Mesendoderm (in vitro differentiated cells): ENCODE results near the gene SLCO1A2. TPM values are rescaled to one million over a fixed set of nuclear protein-coding genes. Genes with fewer than 3 reads are reported as not detected.
"Not testable (repeated sequence)": the region's sequence is repeated elsewhere in the genome, so short reads cannot be mapped to it uniquely, and the experiment has no call there.

Experiments used
- DNase-seq: peaks from one replicate; pipeline ENCODE4 v3.0.0; 2013
- H2AK5ac ChIP-seq: 2 replicates; pipeline ENCODE4 v1.6.1; 2013; ENCODE audit warnings: low read length, inconsistent platforms
- H2BK120ac ChIP-seq: 2 replicates; pipeline ENCODE4 v1.6.1; 2013; ENCODE audit warnings: low read depth, mild to moderate bottlenecking, low read length, moderate library complexity, mixed read lengths
- H2BK15ac ChIP-seq: replicated peaks from 2 replicates; pipeline ENCODE4 v1.6.1; 2013; ENCODE audit warnings: low read depth, mild to moderate bottlenecking, moderate library complexity
- H2BK5ac ChIP-seq: 2 replicates; pipeline ENCODE4 v1.6.1; 2013; ENCODE audit warnings: low read length, inconsistent platforms
- H3K18ac ChIP-seq: 2 replicates; pipeline ENCODE4 v1.6.1; 2013; ENCODE audit warnings: mild to moderate bottlenecking, low read length, mixed read lengths
- H3K23ac ChIP-seq: one replicate; pipeline ENCODE4 v1.6.1; 2013; ENCODE audit warnings: low read length
- H3K27ac ChIP-seq: 2 replicates; pipeline ENCODE4 v1.5.1; 2013; ENCODE audit warnings: low read depth, mild to moderate bottlenecking, inconsistent platforms, low read length, moderate library complexity
- H3K27me3 ChIP-seq: 2 replicates; pipeline ENCODE4 v1.6.1; 2013; ENCODE audit warnings: low read length, control low read depth, mild to moderate bottlenecking, inconsistent platforms; ENCODE audit not compliant: insufficient read depth, poor library complexity
- H3K36me3 ChIP-seq: 2 replicates; pipeline ENCODE4 v1.6.1; 2013; ENCODE audit warnings: low read length, inconsistent platforms; ENCODE audit not compliant: control insufficient read depth, insufficient read depth
- H3K4ac ChIP-seq: one replicate; pipeline ENCODE4 v1.6.1; 2013; ENCODE audit warnings: low read depth, mild to moderate bottlenecking, low read length, moderate library complexity
- H3K4me1 ChIP-seq: 2 replicates; pipeline ENCODE4 v1.6.1; 2013; ENCODE audit warnings: low read depth, low read length, inconsistent platforms; ENCODE audit not compliant: control insufficient read depth
- H3K4me2 ChIP-seq: 2 replicates; pipeline ENCODE4 v1.6.1; 2013; ENCODE audit warnings: low read length
- H3K4me3 ChIP-seq: 2 replicates; pipeline ENCODE4 v1.5.1; 2013; ENCODE audit warnings: mild to moderate bottlenecking, low read length
- H3K56ac ChIP-seq: one replicate; pipeline ENCODE4 v1.6.1; 2013; ENCODE audit warnings: low read length
- H3K79me1 ChIP-seq: 2 replicates; pipeline ENCODE4 v1.6.1; 2013; ENCODE audit warnings: low read length, inconsistent platforms
- H3K79me2 ChIP-seq: 2 replicates; pipeline ENCODE4 v1.6.1; 2013; ENCODE audit warnings: mild to moderate bottlenecking, low read length; ENCODE audit not compliant: control insufficient read depth, insufficient read depth
- H3K9ac ChIP-seq: 2 replicates; pipeline ENCODE4 v1.6.1; 2013; ENCODE audit warnings: low read length, inconsistent platforms
- H4K5ac ChIP-seq: one replicate; pipeline ENCODE4 v1.6.1; 2013; ENCODE audit warnings: low read length
- H4K8ac ChIP-seq: one replicate; pipeline ENCODE4 v1.6.1; 2013; ENCODE audit warnings: low read depth, mild to moderate bottlenecking, control low read depth, low read length, moderate library complexity
- WGBS: extraction: QIAGEN DNeasy Blood & Tissue Kit; methylation state at CpG from one replicate; pipeline ENCODE4 v1.1.7; 2013; ENCODE audit warnings: low lambda C conversion rate, missing lambda C conversion rate; ENCODE audit not compliant: insufficient coverage; ENCODE audit errors: extremely low coverage; 5-methylcytosine and 5-hydroxymethylcytosine counted together
- polyA plus RNA-seq, 2 experiments: library from polyadenylated mRNA; stranded (reverse); fragments of 200-250 nt; gene quantifications; one replicate each; pipeline ENCODE4 v1.2.3, GENCODE V29; 2013

SLCO1A2 gene, protein sequence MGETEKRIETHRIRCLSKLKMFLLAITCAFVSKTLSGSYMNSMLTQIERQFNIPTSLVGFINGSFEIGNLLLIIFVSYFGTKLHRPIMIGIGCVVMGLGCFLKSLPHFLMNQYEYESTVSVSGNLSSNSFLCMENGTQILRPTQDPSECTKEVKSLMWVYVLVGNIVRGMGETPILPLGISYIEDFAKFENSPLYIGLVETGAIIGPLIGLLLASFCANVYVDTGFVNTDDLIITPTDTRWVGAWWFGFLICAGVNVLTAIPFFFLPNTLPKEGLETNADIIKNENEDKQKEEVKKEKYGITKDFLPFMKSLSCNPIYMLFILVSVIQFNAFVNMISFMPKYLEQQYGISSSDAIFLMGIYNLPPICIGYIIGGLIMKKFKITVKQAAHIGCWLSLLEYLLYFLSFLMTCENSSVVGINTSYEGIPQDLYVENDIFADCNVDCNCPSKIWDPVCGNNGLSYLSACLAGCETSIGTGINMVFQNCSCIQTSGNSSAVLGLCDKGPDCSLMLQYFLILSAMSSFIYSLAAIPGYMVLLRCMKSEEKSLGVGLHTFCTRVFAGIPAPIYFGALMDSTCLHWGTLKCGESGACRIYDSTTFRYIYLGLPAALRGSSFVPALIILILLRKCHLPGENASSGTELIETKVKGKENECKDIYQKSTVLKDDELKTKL
- polyA plus RNA-seq (2013, experiment 1 of 2) = 0.70 TPM
- 0.99 TPM for polyA plus RNA-seq (2013, experiment 2 of 2)

- Histone ChIP-seq H2AK5ac (no peak within 1 kb of the TSS), H3K4me3 (no peak within 1 kb of the TSS), H3K36me3 (no peaks in the 10 kb centered on the region), H3K4ac (no peak within 1 kb of the TSS), H2BK5ac (no peak within 1 kb of the TSS), H3K18ac (no peak within 1 kb of the TSS), H2BK15ac (no peak within 1 kb of the TSS), H3K27me3 (no peaks in the 10 kb centered on the region), H3K4me2 (no peak within 1 kb of the TSS), H3K27ac (no peak within 1 kb of the TSS), H3K23ac (no peak within 1 kb of the TSS), H3K79me2 (no peaks in the 10 kb centered on the region), H4K8ac (no peak within 1 kb of the TSS), H4K5ac (no peak within 1 kb of the TSS), H3K9ac (no peak within 1 kb of the TSS), H3K79me1 (no peaks in the 10 kb centered on the region), H2BK120ac (no peak within 1 kb of the TSS), H3K56ac (no peak within 1 kb of the TSS), H3K4me1 (no peaks in the 10 kb centered on the region)
- no peak for DNase-seq
- no CpG with 5 or more reads among the region's 3 CpGs for WGBS
Measured at GRCh38 chr12:21334771-21335325, at the start of gene SLCO1A2. TSS of gene SLCO1A2 (minus strand) at chr12:21334917. CDS start at chr12:21334647, 270 bp downstream.

DNA sequence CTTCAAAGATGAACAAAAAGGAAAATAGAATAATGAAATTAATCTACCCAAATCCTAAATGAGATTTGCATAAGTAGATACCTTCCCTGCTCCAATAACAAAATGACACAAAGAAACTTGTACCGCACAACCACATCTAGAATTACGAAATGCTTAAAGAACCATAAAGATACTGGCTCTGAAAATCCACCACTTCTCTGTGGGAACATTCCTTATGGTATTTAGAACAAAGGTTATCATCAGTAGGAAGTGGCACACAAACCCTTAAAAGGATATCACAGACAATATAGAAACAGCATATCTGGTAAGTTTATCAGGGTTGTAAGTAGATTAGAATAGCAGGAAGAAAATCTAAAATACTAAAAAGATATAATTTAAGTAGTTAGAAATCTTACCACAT is 49.5 kb upstream of the SLCO1A2 start:
- Histone ChIP-seq H3K27ac (no peak overlapping the region), H4K8ac (no peak overlapping the region), H3K18ac (no peak overlapping the region), H3K9ac (no peak overlapping the region), H3K56ac (no peak overlapping the region), H3K4me3 (no peak overlapping the region), H3K4me1 (peaks cover 2% of the 10 kb centered on the region), H3K79me1 (no peaks in the 10 kb centered on the region), H3K4ac (no peak overlapping the region), H4K5ac (no peak overlapping the region), H3K4me2 (no peak overlapping the region), H3K27me3 (no peaks in the 10 kb centered on the region), H3K23ac (no peak overlapping the region), H2BK120ac (no peak overlapping the region), H2BK5ac (no peak overlapping the region), H3K79me2 (no peaks in the 10 kb centered on the region), H2BK15ac (no peak overlapping the region), H2AK5ac (no peak overlapping the region), H3K36me3 (no peaks in the 10 kb centered on the region)
- peak; percentile 44 for DNase-seq
- no CpG with 5 or more reads among the region's 2 CpGs for WGBS

GRCh38 chr12:21381320-21381719 is 46.6 kb upstream of the SLCO1A2 start:
- H2BK120ac ChIP-seq, H2BK15ac ChIP-seq, H3K36me3 ChIP-seq, H3K4ac ChIP-seq, H3K4me1 ChIP-seq, H3K9ac ChIP-seq, H3K56ac ChIP-seq, H2AK5ac ChIP-seq, H4K8ac ChIP-seq, DNase-seq, H2BK5ac ChIP-seq, H3K79me2 ChIP-seq, H4K5ac ChIP-seq, H3K4me2 ChIP-seq, H3K23ac ChIP-seq, H3K27ac ChIP-seq, H3K27me3 ChIP-seq, H3K4me3 ChIP-seq, H3K18ac ChIP-seq, H3K79me1 ChIP-seq: not testable (repeated sequence)
- no CpG with 5 or more reads among the region's 5 CpGs for WGBS

DNA sequence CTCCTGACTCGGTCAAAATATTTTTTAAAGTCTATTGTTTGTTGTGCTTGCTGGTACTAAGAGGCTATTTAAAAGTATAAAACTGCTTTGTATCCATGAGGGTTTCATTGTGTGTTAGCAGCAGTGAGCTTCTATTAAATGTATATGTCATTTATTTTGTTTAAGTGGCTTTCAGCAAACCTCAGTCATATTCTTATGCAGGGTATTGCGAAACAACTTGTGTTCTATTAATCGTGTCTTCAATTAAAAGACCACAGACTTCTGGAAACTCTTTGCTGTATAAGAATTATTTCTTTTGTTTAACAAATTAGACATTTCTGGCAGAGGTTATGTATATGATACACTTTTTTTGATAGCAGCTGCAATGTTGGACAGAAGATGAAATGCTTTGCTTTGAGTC is 44.5 kb upstream of the SLCO1A2 start:
- Histone ChIP-seq H3K23ac (no peak overlapping the region), H3K4me3 (no peak overlapping the region), H2BK120ac (no peak overlapping the region), H3K56ac (no peak overlapping the region), H3K79me1 (no peaks in the 10 kb centered on the region), H3K27ac (no peak overlapping the region), H2AK5ac (no peak overlapping the region), H2BK5ac (no peak overlapping the region), H3K36me3 (no peaks in the 10 kb centered on the region), H4K8ac (no peak overlapping the region), H3K79me2 (no peaks in the 10 kb centered on the region), H2BK15ac (no peak overlapping the region), H3K4ac (no peak overlapping the region), H3K9ac (no peak overlapping the region), H3K4me1 (peaks cover 2% of the 10 kb centered on the region), H3K18ac (no peak overlapping the region), H3K4me2 (no peak overlapping the region), H4K5ac (no peak overlapping the region), H3K27me3 (no peaks in the 10 kb centered on the region)
- WGBS = no CpG with 5 or more reads among the region's 3 CpGs
- DNase-seq = no peak

DNA sequence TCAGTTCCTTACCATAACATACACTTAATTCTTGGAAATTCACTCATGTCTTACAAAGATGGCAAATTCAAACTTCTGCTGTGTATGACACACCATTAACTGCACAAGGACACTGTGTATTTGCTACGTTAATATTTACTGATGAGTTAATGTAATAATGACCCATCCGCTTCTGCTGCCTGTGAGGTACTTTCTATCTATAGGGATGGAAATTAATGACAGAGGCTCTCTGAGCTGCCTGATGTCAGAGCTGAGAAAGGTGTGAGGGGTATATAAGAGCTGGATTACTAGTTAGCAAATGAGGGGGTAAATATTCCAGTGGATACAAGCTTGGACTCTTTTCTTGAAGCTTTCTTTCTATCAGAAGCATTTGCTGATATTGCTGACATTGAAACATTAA is 37.9 kb upstream of the SLCO1A2 start, which contains the start of gene IAPP:
TSS of gene IAPP (plus strand) at position 301 of the 400 bp plus-strand sequence. CDS start 450 bp downstream, outside the sequence.
- no peaks in the 10 kb centered on the region for H3K79me2 ChIP-seq
- H3K9ac ChIP-seq = no peak within 1 kb of the TSS
- no peak within 1 kb of the TSS for H3K56ac ChIP-seq
- no peak within 1 kb of the TSS for H2BK5ac ChIP-seq
- no peak within 1 kb of the TSS for H4K8ac ChIP-seq
- DNase-seq = no peak
- H3K18ac ChIP-seq = no peak within 1 kb of the TSS
- no peak within 1 kb of the TSS for H3K23ac ChIP-seq
- H2BK15ac ChIP-seq = no peak within 1 kb of the TSS
- no peaks in the 10 kb centered on the region for H3K27me3 ChIP-seq
- H2BK120ac ChIP-seq = no peak within 1 kb of the TSS
- no peak within 1 kb of the TSS for H3K27ac ChIP-seq
- no peaks in the 10 kb centered on the region for H3K4me1 ChIP-seq
- no peaks in the 10 kb centered on the region for H3K36me3 ChIP-seq
- H2AK5ac ChIP-seq = no peak within 1 kb of the TSS
- WGBS = no CpG with 5 or more reads among the region's 2 CpGs
- H4K5ac ChIP-seq = no peak within 1 kb of the TSS
- no peak within 1 kb of the TSS for H3K4me3 ChIP-seq
- H3K4ac ChIP-seq = no peak within 1 kb of the TSS
- no peak within 1 kb of the TSS for H3K4me2 ChIP-seq
- H3K79me1 ChIP-seq = no peaks in the 10 kb centered on the region
